B cell (primary cell): ENCODE data around the gene ARHGAP30. TPM values are rescaled to one million over a fixed set of nuclear protein-coding genes. Genes with fewer than 3 reads are reported as not detected.
A peak's percentile ranks its signal among the peaks of the same experiment; 100 is the strongest.

Source experiments
- ATAC-seq: fragments of 200-7000 bp; cut with Tn5 transposase; one replicate; pipeline ENCODE4 v1.10.0; 2021; ENCODE audit warnings: low read depth, mild to moderate bottlenecking, moderate number of reproducible peaks, moderate library complexity
- CTCF ChIA-PET: fragments of 350-600 bp; sonication (Branson Sonifier 250); formaldehyde crosslinking; loops from one replicate; lab custom pipeline; 2021; ENCODE audit warnings: antibody characterized with exemption, inconsistent platforms; lab: Charles Lee
- POLR2A ChIA-PET: fragments of 350-600 bp; sonication (Branson Sonifier 250); formaldehyde crosslinking; loops from one replicate; lab custom pipeline; 2021; ENCODE audit warnings: antibody characterized with exemption; lab: Charles Lee
- DNase-seq: peaks from one replicate; pipeline ENCODE4 v3.0.0; 2013
- H2AFZ ChIP-seq: 2 replicates; pipeline ENCODE4 v1.6.1; 2012; ENCODE audit warnings: mild to moderate bottlenecking, low read depth, low read length; ENCODE audit not compliant: insufficient read depth, poor library complexity, severe bottlenecking
- H3K27ac ChIP-seq, 2 donors: 1 replicate in 1 of 2; 2 replicates in 1 of 2; pipeline ENCODE4 v1.5.1; 2012 to 2013; ENCODE audit warnings: low read length in 2 of 2, mild to moderate bottlenecking in 2 of 2, moderate library complexity in 1 of 2
- H3K27me3 ChIP-seq, 4 experiments: fragments of 200-600 bp in 1 of 4; sonication (generic) in 1 of 4; replicated peaks in 1 of 4; 1 replicate in 2 of 4; 2 replicates in 2 of 4; pipeline versions ENCODE4 v1.6.1 to v1.7.0; 2013 to 2016; ENCODE audit warnings: low read length in 3 of 4, mild to moderate bottlenecking in 2 of 4, mixed read lengths in 1 of 4, moderate library complexity in 1 of 4; ENCODE audit not compliant: insufficient read depth in 4 of 4, control insufficient read depth in 3 of 4; ENCODE audit errors: control extremely low read depth in 1 of 4
- H3K36me3 ChIP-seq, 2 experiments: replicated peaks in 1 of 2; 1 replicate in 1 of 2; 2 replicates in 1 of 2; pipeline versions ENCODE4 v1.6.1 to v1.7.1; 2013; ENCODE audit warnings: low read length in 1 of 2; ENCODE audit not compliant: insufficient read depth in 2 of 2, control insufficient read depth in 1 of 2; ENCODE audit errors: control extremely low read depth in 1 of 2, extremely low read depth in 1 of 2
- H3K4me1 ChIP-seq, 2 donors: fragments of 200-600 bp in 1 of 2; sonication (generic) in 1 of 2; 1 replicate in 1 of 2; 2 replicates in 1 of 2; pipeline versions ENCODE4 v1.5.1 to v1.6.1; 2013 to 2017; ENCODE audit warnings: low read length in 2 of 2; ENCODE audit not compliant: control insufficient read depth in 2 of 2, insufficient read depth in 2 of 2
- H3K4me2 ChIP-seq: replicated peaks from 2 replicates; pipeline ENCODE3; 2012; ENCODE audit warnings: mild to moderate bottlenecking, low read depth, low read length; ENCODE audit not compliant: poor library complexity, severe bottlenecking
- H3K4me3 ChIP-seq, 5 experiments: fragments of 200-600 bp in 1 of 5; sonication (generic) in 1 of 5; 1 replicate in 3 of 5; 2 replicates in 2 of 5; pipeline versions ENCODE4 v1.5.1 to v1.7.0; 2011 to 2016; ENCODE audit warnings: low read length in 4 of 5, mild to moderate bottlenecking in 4 of 5, low read depth in 2 of 5, control low read depth in 1 of 5, moderate library complexity in 1 of 5; ENCODE audit not compliant: insufficient read depth in 1 of 5; ENCODE audit errors: control extremely low read depth in 1 of 5, extremely low read depth in 1 of 5
- H3K79me2 ChIP-seq: fragments of 200-600 bp; sonication (generic); one replicate; pipeline ENCODE4 v1.6.0; 2016; ENCODE audit warnings: low read length; ENCODE audit not compliant: control insufficient read depth, insufficient read depth
- H3K9ac ChIP-seq: fragments of 200-600 bp; sonication (generic); 2 replicates; pipeline ENCODE4 v1.6.1; 2017; ENCODE audit warnings: mild to moderate bottlenecking, low read length, moderate library complexity
- H3K9me3 ChIP-seq, 3 donors: one replicate each; pipeline versions ENCODE4 v1.6.1 to v1.7.1; 2013; ENCODE audit warnings: low read length in 2 of 3; ENCODE audit not compliant: control insufficient read depth in 2 of 3, insufficient read depth in 1 of 3; ENCODE audit errors: control extremely low read depth in 1 of 3
- H4K20me1 ChIP-seq: 2 replicates; pipeline ENCODE4 v1.6.0; 2012; ENCODE audit warnings: mild to moderate bottlenecking, low read length; ENCODE audit not compliant: insufficient read depth, control insufficient read depth, poor library complexity, severe bottlenecking
- H3K27ac Mint-ChIP-seq: one replicate; pipeline ENCODE4 v1.8.0; 2021; ENCODE audit warnings: mixed read lengths
- H3K27me3 Mint-ChIP-seq: one replicate; pipeline ENCODE4 v1.8.0; 2021; ENCODE audit warnings: mixed read lengths
- H3K4me1 Mint-ChIP-seq: one replicate; pipeline ENCODE4 v1.8.0; 2021; ENCODE audit warnings: mixed read lengths
- H3K4me3 Mint-ChIP-seq: one replicate; pipeline ENCODE4 v1.8.0; 2021; ENCODE audit warnings: mixed read lengths
- H3K9me3 Mint-ChIP-seq: one replicate; pipeline ENCODE4 v1.8.0; 2022; ENCODE audit warnings: mixed read lengths; ENCODE audit not compliant: insufficient read depth
- EZH2 ChIP-seq: IDR thresholded peaks from 2 replicates; pipeline ENCODE4 v1.6.1; 2012; ENCODE audit warnings: borderline replicate concordance, low read depth, mild to moderate bottlenecking, moderate library complexity, low read length; ENCODE audit not compliant: insufficient read depth, poor library complexity, severe bottlenecking
- WGBS: methylation state at CpG from one replicate; pipeline ENCODE4 v1.1.5; 2013; ENCODE audit warnings: missing lambda C conversion rate; ENCODE audit not compliant: insufficient coverage; 5-methylcytosine and 5-hydroxymethylcytosine counted together
- intact Hi-C: fragments of 100-400 bp; cut with micrococcal nuclease; formaldehyde crosslinking; loops from one replicate; pipeline ENCODE4 v1.10.0; 2022
- polyA plus RNA-seq: library from polyadenylated mRNA; depleted of rRNA; stranded (reverse); fragments of >200 nt; gene quantifications from 2 replicates; pipeline ENCODE4 v1.2.3, GENCODE V29; 2012
- total RNA-seq, 2 donors: library from RNA; stranded (reverse); fragments of 120-200 nt in 1 of 2; gene quantifications; 1 replicate in 1 of 2; 2 replicates in 1 of 2; pipeline versions ENCODE4 v1.2.3 to v1.2.4, GENCODE V29; 2013 to 2022
- TF ChIP-seq, protein P1 (sequence below): fragments of 200-600 bp; IDR thresholded peaks from one replicate; pipeline ENCODE4 v1.8.0; 2022; ENCODE audit warnings: antibody characterized with exemption, mild to moderate bottlenecking

ARHGAP30 gene
- total and polyA plus RNA-seq, 2 donors (not counting 1 experiment from before 2014, with no cell fraction given), result 122 to 146 TPM

DNA sequence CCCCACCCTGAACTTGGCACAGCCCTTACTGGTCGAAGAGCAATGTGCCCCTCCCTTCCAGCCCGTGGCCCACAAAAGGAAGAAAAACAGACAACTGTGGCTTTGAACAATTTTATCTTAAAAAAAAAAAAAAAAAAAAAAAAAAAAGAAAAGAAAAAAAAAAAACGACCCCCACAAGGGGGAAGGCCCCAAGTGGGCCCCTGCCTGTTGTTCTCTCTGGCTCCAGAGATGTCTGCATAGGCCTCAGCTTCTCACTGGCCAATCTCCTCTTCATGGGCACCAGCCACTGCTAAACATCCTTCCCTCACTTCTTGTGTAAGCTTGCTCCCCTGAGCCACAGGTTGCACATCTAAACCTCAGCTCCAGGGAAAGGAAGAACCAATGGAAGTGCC, 30.5 kb downstream of the ARHGAP30 start:
- Histone ChIP-seq H3K9me3 (no peaks in the 10 kb centered on the region), H3K36me3 (peaks cover 2 to 43% of the 10 kb centered on the region in 2 experiments), H4K20me1 (peaks cover 7% of the 10 kb centered on the region), H3K4me1 (peaks cover 50 to 77% of the 10 kb centered on the region in 2 donors), H3K4me3 (peak overlapping the region in 4 of 5 experiments; percentile 92 to 98 (median 94)), H2AFZ (peak overlapping the region; percentile 73), H3K4me2 (peak overlapping the region; percentile 84), H3K27me3 (no peaks in the 10 kb centered on the region), H3K79me2 (peaks cover 64% of the 10 kb centered on the region), H3K9ac (peak overlapping the region; percentile 81), H3K27ac (peak overlapping the region; percentile 81 to 94)
- ATAC-seq (no peak), DNase-seq (no peak)
- TF ChIP-seq, protein P1, sequence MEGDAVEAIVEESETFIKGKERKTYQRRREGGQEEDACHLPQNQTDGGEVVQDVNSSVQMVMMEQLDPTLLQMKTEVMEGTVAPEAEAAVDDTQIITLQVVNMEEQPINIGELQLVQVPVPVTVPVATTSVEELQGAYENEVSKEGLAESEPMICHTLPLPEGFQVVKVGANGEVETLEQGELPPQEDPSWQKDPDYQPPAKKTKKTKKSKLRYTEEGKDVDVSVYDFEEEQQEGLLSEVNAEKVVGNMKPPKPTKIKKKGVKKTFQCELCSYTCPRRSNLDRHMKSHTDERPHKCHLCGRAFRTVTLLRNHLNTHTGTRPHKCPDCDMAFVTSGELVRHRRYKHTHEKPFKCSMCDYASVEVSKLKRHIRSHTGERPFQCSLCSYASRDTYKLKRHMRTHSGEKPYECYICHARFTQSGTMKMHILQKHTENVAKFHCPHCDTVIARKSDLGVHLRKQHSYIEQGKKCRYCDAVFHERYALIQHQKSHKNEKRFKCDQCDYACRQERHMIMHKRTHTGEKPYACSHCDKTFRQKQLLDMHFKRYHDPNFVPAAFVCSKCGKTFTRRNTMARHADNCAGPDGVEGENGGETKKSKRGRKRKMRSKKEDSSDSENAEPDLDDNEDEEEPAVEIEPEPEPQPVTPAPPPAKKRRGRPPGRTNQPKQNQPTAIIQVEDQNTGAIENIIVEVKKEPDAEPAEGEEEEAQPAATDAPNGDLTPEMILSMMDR, result no peak
- no peak for TF ChIP-seq EZH2
- no peaks in the 10 kb centered on the region for H3K27me3 Mint-ChIP-seq
- peaks cover 58% of the 10 kb centered on the region for H3K4me1 Mint-ChIP-seq
- no peaks in the 10 kb centered on the region for H3K9me3 Mint-ChIP-seq
- intact Hi-C loops, result loop anchor here (2.0 kb wide), 1 partner anchor 18 kb away; the partner anchor contains the start of gene F11R
- ChIA-PET POLR2A (interaction anchor here (1.3 to 2.2 kb wide), 5 partner anchors 14 to 78 kb away, joined by 5 to 9 read pairs (median 8); partner anchors contain the start of genes ARHGAP30, F11R, NIT1 and PFDN2), CTCF (interaction anchor here (0.7 to 5.9 kb wide), 8 partner anchors 8 to 195 kb away, joined by 3 to 55 read pairs (median 6); partner anchors contain the start of genes ARHGAP30 and KLHDC9)
- H3K27ac Mint-ChIP-seq, result peak overlapping the region; percentile 97
- H3K4me3 Mint-ChIP-seq, result peak overlapping the region; percentile 93
- WGBS, result 0% methylated on average over 1 of the region's 3 CpGs
